HG02885 (cell line): Measurements from ENCODE around the gene EXOC3.

ENCODE experiments used
- ATAC-seq: cut with Tn5 transposase; IDR thresholded peaks from one replicate; pipeline ENCODE4 v1.9.1; 2021; ENCODE audit warnings: mild to moderate bottlenecking; ENCODE audit not compliant: unreplicated experiment, poor library complexity

EXOC3 gene

GRCh38 chr5:424301-425110 is 18.5 kb upstream of the EXOC3 start:
- ATAC-seq = peak; percentile 90

GRCh38 chr5:425714-426113 is 17.3 kb upstream of the EXOC3 start:
- no peak for ATAC-seq

DNA sequence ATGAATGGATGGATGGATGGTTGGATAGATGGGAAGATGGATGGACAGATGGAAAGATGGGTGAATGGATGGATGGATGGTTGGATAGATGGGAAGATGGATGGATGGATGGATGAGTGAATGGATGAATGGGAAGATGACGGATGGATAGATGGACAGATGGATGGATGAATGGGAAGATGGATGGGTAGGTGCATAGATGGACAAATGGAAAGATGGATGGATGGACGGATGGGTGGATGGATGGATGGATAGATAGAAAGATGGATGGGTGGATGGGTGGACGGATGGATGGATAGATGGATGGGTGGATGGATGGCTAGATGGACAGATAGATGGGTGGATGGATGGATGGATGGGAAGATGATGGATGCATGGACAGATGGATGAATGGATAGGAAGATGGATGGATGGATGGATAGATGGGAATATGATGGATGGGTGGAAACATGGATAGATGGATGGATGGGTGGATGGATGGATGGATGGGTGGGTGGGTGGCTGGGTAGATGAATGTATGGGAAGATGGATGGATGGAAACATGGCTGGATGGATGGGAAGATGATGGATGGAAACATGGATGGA is 16.5 kb upstream of the EXOC3 start:
- no peak for ATAC-seq

DNA sequence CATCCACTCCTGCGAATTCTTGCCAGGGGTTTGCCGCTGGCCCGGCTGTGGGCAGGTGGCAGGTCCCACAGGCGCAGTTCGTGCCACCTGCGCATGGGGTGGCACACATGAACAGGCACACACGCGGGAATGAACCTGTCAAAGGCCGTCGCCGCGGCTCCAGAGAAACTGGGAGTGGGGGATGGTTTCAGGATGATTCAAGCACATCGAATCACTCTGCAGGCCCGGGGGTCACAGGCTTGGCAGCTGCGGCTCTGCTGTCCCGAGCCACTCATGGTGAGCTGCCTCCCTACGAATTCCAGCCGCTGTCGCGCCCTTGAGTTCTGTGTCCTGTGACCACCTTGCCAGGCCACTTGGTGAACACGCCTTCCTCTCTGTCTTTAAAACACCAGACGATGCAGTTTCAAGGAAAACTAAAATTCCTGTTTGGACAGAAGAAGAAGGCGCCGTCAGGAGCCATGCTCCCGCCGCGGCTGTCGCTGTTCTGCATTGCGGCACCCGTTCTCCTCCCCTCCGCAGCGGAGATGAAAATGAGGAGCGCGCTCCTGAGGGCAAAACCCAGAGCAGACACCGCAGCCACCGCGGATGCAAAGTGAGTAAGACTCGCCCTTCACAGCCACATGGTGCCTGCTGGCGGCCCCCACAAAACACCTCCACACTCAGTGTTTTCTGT is 15.4 kb upstream of the EXOC3 start:
- ATAC-seq = no peak

DNA sequence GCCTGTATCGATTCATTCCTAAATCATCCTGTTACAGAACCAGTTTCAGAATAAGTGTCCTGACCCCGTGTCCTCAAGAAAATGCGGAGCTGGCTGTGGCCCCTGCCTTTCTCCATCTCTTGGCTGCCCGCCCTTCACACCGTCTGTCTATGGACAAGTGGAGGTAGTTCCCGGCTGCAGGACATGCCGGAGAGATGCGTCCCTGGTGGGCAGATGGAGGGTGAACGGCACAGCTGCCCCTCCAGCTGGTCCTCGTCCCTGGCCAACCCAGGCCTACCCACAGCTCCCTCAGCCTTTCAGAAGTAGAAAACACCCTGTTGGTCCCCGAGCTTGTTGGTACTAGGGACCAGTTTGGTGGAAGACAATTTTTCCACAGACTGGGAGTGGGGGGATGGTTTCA is 14.8 kb upstream of the EXOC3 start:
- ATAC-seq = no peak

- ATAC-seq = no peak
These were observed 14.1 kb upstream of the EXOC3 start for GRCh38 chr5:428754-429452.

DNA sequence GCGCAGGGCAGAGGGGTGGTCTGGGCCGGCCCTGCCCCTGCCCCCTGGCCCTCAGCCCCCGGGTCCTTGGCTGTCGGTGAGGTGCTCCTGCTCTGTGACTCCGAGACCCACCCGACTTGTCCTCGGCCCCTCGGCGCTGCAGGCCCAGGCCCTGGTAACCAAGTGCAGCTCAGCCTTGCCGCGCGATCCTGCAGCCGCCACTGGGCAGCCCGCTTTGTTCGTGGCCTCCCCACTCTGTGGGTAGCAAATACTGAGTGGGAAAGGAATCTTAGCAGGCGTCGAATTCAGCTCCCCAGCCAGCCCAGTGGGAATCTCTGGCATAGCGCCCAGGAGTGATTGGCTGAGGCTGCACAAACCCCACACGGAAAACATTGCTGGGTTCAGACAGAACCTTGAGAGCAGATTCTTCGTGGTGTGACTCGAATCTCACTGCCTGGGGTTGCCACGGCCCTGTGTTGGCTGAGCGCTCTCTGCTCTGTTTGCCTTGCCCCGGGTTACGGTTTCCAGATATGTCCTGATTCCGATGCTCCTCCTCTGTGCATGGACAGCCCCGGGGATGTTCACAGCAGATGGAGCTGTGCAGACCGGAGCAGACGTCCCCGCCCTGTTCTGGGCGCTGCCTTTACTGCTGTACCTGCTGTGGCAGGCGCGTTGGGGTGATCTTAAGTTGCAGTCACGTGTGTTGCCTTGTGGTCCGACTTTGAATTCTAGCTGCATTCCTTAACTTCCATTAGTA is 13.4 kb upstream of the EXOC3 start:
- ATAC-seq = no peak

GRCh38 chr5:430214-430925 is 12.6 kb upstream of the EXOC3 start:
- ATAC-seq = peak; percentile 14

- peak; percentile 89 for ATAC-seq
These were observed 11.8 kb upstream of the EXOC3 start for GRCh38 chr5:431001-431710.

- no peak for ATAC-seq
These were observed 11.3 kb upstream of the EXOC3 start for GRCh38 chr5:431711-432050.

DNA sequence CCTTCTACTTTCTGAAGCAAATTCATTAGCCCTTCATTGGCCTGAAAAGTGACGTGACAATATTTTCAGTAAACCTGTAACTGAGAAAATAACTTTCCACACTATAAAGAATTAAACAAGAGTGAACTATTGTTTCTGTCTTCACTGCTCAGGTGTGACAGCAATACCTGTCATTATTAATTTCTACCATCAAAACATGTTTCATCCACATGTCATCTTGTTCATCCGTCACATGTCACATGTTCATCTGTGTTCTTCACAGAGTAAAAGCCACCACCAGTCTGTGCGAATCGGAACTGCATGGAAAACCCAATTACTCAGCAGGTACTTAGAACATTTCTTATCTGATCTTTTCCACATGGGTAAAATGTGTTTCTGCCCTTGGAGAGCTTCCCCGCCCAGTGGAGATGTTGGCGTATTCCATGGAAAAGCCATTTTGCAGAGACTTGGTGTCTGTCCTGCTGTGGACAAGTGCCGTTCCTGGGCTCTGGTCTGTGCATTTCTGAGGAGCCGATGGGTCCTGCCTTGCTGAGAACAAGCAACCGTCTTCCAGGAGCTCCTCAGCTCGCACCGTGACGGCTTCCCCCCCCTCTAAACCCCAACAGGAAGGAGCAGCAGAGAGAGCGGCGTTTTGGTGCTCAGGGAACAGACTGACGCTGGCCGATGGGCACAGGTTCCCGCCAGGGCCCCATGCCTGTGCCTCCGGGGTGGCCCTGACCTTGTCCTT is 10.6 kb upstream of the EXOC3 start:
- no peak for ATAC-seq

- no peak for ATAC-seq
These were observed 9.8 kb upstream of the EXOC3 start for GRCh38 chr5:432928-433791.

DNA sequence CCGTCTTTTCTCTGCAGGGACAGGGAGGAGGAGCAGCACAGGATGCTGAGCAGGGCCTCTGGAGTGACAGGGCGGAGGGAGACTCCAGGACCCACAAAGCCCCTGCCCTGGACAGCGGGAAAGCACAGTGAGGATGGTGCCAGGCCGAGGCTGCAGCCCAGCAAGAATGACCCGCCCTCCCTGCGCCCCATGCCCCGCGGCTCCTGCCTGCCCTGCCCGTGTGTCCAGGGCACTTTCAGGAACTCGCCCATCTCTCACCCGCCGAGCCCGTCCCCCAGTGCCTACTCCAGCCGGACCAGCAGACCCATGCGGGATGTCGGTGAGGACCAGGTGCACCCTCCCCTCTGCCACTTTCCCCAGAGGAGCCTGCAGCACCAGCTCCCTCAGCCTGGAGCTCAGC is 9.1 kb upstream of the EXOC3 start:
- ATAC-seq = no peak

DNA sequence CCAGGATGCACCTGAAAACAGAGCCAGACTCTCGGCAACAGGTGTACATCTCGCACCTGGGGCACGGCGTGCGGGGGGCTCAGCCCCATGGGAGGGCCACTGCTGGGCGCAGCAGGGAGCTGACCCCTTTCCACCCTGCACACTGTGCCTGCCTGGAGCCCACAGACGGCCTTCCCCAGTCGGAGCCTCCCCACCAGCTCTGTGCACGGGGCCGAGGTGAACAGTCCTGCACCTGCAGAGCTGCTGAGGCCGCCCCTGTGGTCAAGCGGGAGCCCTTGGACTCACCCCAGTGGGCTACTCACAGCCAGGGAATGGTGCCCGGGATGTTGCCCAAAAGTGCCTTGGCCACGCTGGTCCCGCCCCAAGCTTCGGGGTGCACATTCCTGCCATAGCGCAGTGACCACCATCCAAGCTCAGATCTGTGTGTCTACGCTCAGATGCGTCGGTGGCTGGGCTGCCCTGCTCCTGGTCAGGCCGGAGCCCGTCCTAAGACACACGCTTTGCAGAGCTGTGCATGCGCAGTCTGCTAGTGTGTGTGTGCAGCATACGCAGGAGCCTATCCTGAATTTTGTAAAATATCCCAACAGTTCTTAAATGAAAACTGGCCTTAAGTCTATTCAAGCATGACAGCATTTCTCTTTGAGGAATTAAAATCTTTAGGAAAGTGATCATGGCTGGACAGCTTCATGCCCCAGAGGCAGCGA is 8.4 kb upstream of the EXOC3 start:
- ATAC-seq = no peak

GRCh38 chr5:435156-435790 is 7.7 kb upstream of the EXOC3 start:
- no peak for ATAC-seq

- ATAC-seq = no peak
These were observed 6.9 kb upstream of the EXOC3 start for GRCh38 chr5:435961-436640.
